ENCODE results near the gene AKR7A3.
"Not testable (repeated sequence)": the region's sequence is repeated elsewhere in the genome, so short reads cannot be mapped to it uniquely, and the experiment has no call there.

Gene AKR7A3

GRCh38 chr1:19287436-19288185, 959 bp downstream of the AKR7A3 start:
- no peak for DNase-seq (ENCODE audit: low spot score)

GRCh38 chr1:19285807-19286206, 2.8 kb downstream of the AKR7A3 start:
- not testable (repeated sequence) for DNase-seq (ENCODE audit: low spot score)

GRCh38 chr1:19285366-19285765, 3.2 kb downstream of the AKR7A3 start:
- not testable (repeated sequence) for DNase-seq (ENCODE audit: low spot score)

- no peak for DNase-seq (ENCODE audit: low spot score)
Observed at GRCh38 chr1:19284881-19285280, 3.7 kb downstream of the AKR7A3 start.

- DNase-seq (ENCODE audit: low spot score), result no peak
Observed at GRCh38 chr1:19283891-19284290, 4.7 kb downstream of the AKR7A3 start.

- DNase-seq (ENCODE audit: low spot score), result no peak
Observed at GRCh38 chr1:19274636-19275035, 13.9 kb downstream of the AKR7A3 start.

- DNase-seq (ENCODE audit: low spot score), result not testable (repeated sequence)
Observed at GRCh38 chr1:19273844-19274531, 14.6 kb downstream of the AKR7A3 start.

- DNase-seq (ENCODE audit: low spot score), result no peak
Observed at GRCh38 chr1:19273106-19273843, 15.3 kb downstream of the AKR7A3 start.

- no peak for DNase-seq (ENCODE audit: low spot score)
Observed at GRCh38 chr1:19272064-19272463, 16.5 kb downstream of the AKR7A3 start.

GRCh38 chr1:19270343-19270730, 18.2 kb downstream of the AKR7A3 start:
- DNase-seq (ENCODE audit: low spot score), result not testable (repeated sequence)

GRCh38 chr1:19269427-19270342, 18.9 kb downstream of the AKR7A3 start:
- not testable (repeated sequence) for DNase-seq (ENCODE audit: low spot score)

GRCh38 chr1:19268445-19268844, 20.1 kb downstream of the AKR7A3 start:
- no peak for DNase-seq (ENCODE audit: low spot score)

GRCh38 chr1:19262744-19263143, 25.8 kb downstream of the AKR7A3 start:
- DNase-seq (ENCODE audit: low spot score), result no peak

GRCh38 chr1:19262047-19262446, 26.5 kb downstream of the AKR7A3 start:
- DNase-seq (ENCODE audit: low spot score), result no peak

GRCh38 chr1:19260211-19261138, 28.1 kb downstream of the AKR7A3 start:
- DNase-seq (ENCODE audit: low spot score), result no peak

GRCh38 chr1:19258353-19258752, 30.2 kb downstream of the AKR7A3 start:
- no peak for DNase-seq (ENCODE audit: low spot score)

- DNase-seq (ENCODE audit: low spot score), result no peak
Observed at GRCh38 chr1:19257178-19257914, 31.2 kb downstream of the AKR7A3 start.

GRCh38 chr1:19256301-19256700, 32.3 kb downstream of the AKR7A3 start:
- not testable (repeated sequence) for DNase-seq (ENCODE audit: low spot score)

- no peak for DNase-seq (ENCODE audit: low spot score)
Observed at GRCh38 chr1:19255288-19255687, 33.3 kb downstream of the AKR7A3 start.

- no peak for DNase-seq (ENCODE audit: low spot score)
Observed at GRCh38 chr1:19254416-19254815, 34.2 kb downstream of the AKR7A3 start.

All from CD4-positive, alpha-beta T cell treated with Interleukin-15 for 4 hours (primary cell).